Midbrain (tissue), 1 donor: ENCODE results near the gene PRTN3.
"Not testable (repeated sequence)": the region's sequence is repeated elsewhere in the genome, so short reads cannot be mapped to it uniquely, and the experiment has no call there.

Experiments
- DNase-seq: peaks from one replicate; lab custom pipeline; 2025; lab: John Stamatoyannopoulos, UW

Gene PRTN3

DNA sequence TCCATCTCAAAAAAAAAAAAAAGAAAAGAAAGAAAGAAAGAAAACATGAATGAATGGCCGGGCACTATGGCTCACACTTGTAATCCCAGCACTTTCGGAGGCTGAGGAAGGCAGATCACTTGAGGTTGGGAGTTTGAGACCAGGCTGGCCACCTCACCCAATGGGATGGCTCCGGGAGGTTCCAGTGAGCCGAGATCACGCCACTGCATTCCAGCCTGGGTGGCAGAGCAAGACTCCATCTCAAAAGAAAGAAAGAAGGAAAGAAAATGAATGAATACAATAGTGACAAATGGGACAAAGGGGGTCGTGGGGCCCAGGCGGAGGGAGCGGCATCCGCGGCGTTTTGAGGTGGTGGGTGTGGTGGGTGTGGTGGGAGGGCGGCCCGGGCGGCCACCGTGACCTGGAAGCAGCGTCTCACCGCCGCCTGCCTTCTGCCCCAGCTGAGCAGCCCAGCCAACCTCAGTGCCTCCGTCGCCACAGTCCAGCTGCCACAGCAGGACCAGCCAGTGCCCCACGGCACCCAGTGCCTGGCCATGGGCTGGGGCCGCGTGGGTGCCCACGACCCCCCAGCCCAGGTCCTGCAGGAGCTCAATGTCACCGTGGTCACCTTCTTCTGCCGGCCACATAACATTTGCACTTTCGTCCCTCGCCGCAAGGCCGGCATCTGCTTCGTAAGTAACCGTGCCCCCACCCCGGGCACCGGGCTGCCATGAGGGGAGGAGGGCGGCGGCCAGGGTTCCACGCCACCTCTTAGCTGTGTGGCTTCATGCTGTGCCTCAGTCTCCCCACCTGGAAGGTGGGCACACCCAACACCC is 5.1 kb downstream of the PRTN3 start:
- no peak for DNase-seq

DNA sequence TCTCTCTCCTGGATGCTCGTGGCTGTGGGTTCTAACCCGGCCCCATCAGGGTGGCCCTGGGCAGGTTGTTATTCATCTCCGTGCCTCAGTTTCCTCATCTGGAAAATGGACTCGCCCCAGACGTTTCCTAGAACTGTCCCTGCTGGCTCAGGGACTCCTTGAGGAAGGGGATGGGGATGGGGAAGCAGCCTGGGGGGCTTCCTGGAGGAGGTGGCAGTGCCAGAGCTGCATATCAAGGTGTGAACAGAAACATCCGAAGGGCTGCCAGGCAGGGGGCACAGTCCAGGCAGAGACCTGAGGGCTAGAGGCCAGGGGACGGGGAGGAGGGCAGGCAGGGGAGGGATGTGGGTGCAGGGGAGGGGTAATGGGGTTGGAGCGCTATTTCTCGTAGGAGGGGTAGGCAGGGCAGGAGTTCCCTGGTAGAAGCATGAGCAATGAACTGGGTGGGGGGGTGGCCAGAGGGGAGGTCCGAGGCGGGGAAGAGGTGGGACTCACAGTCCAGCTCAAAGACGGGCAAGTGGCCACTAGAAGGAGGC is 7.7 kb downstream of the PRTN3 start:
- no peak for DNase-seq

DNA sequence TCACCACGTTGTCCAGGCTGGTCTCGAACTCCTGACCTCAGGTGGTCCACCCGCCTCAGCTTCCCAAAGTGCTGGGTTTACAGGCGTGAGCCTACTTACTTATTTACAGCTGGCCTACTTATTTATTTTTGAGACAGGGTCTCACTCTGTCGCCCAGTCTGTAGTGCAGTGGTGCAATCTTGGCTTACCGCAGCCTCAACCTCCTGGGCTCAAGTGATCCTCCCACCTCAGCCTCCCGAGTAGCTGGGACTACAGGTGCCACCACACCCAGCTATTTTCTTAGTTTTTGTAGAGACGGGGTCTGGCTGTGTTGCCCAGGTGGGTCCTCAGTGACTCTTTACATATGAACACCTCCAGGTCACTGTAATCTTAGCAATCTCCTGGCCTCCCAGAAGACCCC is 8.4 kb downstream of the PRTN3 start:
- not testable (repeated sequence) for DNase-seq

DNA sequence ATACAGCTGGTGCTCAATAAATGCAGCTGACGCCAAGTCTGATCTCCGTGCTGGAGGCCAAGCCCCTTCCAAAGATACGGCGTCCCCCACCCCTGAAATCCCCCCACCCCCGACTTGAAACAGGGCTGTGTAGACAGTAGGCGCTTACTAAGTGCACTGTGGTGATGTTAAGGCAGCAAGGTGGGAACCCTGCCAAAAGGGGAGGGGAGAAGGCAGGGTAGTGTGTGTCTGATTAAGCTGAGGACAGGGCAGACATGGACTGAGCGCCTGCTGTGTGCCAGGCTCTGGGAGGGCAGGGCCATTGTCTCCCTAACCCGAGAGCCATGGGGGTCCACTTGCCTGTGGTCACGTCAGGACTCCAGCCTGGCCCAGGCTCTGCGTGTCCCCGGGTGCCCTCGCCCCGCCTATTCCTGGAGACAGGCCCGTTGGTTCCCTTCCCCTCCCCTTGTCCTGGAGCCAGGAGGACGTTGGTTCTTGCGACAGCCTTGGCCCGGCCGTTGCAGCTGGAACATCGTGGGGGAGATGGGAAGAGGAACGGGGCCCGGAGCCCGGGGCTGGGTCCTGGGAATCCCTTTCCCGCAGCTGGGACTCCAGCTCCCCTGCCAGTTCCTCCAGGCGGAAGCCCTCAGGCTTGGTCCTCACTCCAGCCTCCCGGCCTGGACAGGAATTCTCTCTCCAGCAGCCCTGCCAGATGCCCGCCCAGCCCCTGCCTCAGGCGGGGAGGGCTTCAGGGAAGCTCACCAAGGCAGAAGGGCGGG is 9.6 kb downstream of the PRTN3 start:
- peak; percentile 60 for DNase-seq

DNA sequence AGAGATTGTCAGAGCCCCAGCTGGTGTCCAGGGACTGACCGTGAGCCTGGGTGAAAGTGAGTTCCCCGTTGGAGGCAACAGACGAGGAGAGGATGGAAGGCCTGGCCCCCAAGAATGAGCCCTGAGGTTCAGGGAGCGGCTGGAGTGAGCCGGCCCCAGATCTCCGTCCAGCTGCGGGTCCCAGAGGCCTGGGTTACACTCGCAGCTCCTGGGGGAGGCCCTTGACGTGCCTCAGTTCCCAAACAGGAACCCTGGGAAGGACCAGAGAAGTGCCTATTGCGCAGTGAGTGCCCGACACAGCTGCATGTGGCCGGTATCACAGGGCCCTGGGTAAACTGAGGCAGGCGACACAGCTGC is 10.2 kb downstream of the PRTN3 start:
- no peak for DNase-seq

DNA sequence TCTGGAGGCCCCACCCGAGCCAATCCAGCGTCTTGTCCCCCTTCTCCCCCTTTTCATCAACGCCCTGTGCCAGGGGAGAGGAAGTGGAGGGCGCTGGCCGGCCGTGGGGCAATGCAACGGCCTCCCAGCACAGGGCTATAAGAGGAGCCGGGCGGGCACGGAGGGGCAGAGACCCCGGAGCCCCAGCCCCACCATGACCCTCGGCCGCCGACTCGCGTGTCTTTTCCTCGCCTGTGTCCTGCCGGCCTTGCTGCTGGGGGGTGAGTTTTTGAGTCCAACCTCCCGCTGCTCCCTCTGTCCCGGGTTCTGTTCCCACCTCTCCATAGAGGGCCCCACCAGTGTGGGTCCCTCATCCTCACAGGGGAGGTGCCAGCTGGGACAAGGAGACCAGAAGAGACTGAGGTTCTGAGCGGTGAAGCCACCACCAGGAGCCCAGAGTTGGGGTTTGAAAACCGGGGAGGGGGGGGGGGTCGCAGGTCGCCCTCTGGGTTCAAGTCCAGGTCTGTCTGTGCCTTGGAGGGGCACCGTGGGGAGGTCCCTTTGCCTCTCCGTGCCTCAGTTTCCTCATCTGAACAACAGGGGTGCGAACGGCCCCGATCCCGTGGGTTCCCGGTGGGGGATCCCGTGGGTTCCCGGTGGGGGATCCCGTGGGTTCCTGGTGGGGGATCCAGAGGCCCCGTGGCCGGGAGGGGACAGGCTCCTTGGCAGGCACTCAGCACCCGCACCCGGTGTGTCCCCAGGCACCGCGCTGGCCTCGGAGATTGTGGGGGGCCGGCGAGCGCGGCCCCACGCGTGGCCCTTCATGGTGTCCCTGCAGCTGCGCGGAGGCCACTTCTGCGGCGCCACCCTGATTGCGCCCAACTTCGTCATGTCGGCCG is 11.6 kb downstream of the PRTN3 start, which contains the start of gene ELANE:
Gene ELANE, plus strand, starts transcription at position 168 of the 878 bp plus-strand sequence. Its CDS starts 26 bp downstream, at position 194.
- DNase-seq: no peak

DNA sequence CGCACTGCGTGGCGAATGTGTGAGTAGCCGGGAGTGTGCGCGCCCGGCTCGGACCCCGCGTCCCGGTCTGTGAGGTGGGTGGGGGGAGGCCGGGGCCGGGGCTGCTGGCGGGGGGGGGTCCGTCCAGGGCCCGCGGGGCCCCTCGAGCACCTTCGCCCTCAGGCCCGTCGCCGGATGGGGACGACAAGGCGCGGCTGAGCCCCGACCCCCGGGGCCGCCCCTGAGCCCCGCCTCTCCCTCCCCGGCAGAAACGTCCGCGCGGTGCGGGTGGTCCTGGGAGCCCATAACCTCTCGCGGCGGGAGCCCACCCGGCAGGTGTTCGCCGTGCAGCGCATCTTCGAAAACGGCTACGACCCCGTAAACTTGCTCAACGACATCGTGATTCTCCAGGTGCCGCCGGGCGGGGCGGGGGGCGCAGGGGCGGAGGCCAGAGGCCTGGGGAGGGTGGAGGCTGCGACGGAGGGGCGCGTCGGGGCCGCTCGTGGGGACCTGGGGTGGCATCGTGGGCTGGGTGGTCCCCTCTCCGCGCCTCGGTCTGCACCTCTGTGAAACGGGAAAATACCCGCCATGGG is 12.3 kb downstream of the PRTN3 start:
- DNase-seq: no peak

DNA sequence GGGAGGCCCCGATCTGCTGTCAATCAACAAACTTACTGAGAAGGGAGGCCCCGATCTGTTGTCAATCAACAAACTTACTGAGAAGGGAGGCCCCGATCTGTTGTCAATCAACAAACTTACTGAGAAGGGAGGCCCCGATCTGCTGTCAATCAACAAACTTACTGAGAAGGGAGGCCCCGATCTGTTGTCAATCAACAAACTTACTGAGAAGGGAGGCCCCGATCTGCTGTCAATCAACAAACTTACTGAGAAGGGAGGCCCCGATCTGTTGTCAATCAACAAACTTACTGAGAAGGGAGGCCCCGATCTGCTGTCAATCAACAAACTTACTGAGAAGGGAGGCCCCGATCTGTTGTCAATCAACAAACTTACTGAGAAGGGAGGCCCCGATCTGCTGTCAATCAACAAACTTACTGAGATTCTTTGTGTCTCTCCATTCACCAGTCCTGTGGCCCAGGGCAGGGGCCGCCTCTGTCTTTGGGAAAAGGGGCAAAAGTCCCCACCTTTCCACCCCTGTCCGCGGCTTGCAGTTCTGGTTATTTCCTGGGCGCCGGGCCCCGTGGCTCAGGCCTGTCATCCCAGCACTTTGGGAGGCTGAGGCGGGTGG is 12.9 kb downstream of the PRTN3 start:
- not testable (repeated sequence) for DNase-seq

DNA sequence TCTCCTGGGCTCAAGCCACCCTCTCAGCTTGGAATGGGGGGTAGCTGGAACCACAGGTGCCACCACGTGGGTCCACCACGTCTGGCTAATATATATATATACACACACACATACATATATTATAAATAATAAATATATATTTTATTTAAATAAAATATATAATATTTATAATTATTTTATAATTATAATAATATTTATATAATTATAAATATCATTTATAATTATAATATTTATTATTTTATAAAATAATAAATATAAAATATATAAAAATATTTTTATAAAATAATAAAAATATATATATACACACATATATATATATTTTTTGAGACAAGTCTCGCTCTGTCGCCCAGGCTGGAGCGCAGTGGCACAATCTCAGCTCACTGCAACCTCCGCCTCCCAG is 13.8 kb downstream of the PRTN3 start:
- no peak for DNase-seq

DNA sequence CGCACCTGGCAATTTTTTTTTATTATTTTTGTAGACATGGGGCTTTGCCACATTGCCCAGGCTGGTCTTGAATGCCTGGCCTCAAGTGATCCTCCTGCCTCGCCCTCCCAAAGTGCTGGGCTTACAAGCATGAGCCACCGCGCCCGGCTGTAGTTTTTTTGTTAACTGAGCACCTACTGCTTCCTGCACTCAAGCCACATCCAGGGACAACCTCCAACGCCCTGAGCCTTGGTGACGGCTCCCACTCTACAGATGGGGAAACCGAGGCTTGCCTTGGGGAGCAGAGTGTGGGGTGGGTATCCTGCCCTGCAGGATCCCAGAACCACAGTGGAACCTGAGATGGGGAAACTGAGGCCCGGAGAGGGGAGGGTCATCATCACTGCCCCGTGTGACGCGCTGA is 14.3 kb downstream of the PRTN3 start:
- no peak for DNase-seq

DNA sequence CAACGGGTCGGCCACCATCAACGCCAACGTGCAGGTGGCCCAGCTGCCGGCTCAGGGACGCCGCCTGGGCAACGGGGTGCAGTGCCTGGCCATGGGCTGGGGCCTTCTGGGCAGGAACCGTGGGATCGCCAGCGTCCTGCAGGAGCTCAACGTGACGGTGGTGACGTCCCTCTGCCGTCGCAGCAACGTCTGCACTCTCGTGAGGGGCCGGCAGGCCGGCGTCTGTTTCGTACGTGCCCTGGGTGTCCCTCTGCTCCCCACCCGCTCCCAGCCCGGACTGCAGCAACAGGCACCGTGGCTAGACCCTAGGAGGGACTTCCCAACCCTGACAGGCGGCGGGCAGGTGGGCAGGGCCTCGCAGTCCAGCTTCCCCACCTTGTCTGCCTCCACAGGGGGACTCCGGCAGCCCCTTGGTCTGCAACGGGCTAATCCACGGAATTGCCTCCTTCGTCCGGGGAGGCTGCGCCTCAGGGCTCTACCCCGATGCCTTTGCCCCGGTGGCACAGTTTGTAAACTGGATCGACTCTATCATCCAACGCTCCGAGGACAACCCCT is 14.8 kb downstream of the PRTN3 start:
- DNase-seq: no peak

DNA sequence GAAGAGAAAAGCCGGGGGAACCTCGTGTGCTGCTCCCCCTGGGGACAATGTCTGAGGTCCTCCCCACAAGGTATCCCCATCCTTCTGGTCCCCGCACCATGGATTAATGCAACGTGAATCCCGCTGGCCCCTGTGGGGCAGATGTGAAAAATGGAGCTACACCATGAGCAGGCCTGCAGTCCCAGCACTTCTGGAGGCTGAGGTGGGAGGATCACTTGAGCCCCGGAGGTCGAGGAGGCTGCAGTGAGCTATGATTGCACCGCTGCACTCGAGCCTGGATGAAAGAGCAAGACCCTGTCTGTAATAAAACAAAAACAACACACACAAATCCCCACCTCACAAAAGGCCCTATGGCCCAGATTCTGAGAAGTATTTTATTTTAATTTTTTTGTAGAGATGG is 17.5 kb downstream of the PRTN3 start:
- DNase-seq: no peak

DNA sequence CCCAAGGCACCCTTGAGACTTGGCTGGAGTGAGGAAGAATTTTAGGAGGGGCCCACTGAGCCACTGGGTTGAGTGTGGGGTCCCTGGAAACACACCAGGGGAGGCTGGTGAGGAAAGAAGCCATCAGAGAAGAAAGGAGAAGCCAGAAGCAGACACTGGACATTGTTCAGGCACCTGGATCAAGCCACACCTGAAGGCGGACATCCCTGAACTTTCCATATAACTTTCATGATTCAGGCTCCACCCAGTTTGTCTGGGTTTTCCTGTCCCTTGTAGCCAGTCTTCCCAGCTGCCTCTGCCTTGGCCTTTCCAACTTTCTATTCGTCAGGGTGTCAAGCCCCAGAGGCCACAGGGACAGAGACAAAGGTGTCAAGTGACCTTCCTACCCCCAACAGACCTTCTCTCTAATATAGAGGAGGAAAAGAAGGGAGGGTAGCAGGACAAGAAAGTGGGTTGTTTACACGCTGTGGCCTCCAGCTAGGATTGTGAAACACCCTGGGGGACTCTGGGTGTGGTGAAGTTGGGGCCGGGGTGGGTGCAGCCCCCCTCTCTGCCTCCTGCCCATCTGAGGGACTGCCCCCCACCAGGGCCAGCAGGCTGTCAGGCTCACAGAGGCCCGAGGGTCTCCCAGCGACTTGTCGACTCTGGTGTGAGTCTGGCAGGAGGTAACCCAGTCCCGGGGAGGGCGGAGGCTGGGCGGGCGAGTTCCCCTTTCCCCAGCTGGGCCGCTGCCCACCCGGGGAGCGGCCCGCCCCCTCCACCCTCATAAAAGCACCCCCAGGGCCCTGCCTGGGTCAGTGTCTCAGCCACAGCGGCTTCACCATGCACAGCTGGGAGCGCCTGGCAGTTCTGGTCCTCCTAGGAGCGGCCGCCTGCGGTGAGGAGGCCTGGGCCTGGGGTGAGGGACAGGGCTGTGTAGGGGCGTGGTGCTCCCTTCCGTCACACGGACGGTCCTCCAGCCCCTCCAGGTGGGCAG is 18.4 kb downstream of the PRTN3 start, which contains the start of gene CFD:
Gene CFD, plus strand, starts transcription at position 797 of the 976 bp plus-strand sequence. Its CDS starts 26 bp downstream, at position 823.
- peak; percentile 17 for DNase-seq

DNA sequence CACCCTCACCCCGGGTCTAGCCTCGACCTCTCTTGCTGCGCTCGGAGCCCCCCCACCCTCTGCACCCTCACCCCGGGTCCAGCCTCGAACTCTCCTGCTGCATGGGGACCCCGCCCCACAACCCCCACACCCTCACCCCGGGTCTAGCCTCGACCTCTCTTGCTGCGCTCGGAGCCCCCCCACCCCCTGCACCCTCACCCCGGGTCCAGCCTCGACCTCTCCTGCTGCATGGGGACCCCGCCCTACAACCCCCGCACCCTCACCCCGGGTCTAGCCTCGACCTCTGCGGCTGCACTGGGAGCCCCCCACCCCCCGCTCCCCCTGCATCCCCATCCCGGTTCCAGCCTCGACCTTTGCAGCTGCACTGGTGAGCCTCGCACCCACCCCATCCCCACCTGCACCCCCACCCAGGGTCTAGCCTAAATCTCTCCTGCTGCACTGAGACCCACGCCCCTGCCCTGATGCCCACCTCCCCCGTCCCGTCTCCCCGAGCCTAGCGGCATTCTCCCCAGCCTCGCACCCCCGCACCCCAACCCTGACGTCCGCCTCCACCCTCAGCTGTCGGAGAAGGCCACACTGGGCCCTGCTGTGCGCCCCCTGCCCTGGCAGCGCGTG is 20.4 kb downstream of the PRTN3 start:
- DNase-seq: no peak

DNA sequence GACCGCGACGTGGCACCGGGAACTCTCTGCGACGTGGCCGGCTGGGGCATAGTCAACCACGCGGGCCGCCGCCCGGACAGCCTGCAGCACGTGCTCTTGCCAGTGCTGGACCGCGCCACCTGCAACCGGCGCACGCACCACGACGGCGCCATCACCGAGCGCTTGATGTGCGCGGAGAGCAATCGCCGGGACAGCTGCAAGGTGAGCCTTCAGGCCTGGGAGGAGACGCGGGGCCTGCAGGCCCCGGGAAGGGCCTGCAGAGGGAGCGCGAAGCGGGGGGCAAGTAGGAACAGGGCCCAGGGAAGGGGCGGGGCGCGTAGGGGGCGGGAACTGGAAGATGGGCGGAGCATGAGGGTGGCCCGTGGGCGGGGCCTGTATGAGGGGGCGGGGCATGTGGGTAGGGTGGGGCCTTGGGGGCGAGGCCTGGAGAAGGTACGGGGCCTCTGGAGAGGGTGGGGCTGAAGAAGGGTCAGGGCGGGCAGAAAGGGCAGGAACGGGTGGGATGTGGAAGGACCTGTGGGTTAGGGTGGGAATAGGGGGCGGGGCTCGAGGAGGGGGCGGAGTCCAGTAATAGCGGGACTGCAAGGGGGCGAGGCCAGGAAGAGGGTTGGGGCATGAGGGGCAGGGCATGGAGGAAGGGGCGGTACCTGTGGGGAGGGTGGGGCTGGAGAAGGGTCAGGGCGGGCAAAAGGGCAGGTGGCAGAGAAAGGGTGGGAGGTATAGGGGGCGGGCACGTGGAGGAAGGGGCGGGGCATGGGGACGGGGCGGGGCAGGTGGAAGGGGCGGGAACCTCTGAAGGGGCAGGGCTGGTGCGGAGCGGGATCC is 21.2 kb downstream of the PRTN3 start:
- DNase-seq: no peak

DNA sequence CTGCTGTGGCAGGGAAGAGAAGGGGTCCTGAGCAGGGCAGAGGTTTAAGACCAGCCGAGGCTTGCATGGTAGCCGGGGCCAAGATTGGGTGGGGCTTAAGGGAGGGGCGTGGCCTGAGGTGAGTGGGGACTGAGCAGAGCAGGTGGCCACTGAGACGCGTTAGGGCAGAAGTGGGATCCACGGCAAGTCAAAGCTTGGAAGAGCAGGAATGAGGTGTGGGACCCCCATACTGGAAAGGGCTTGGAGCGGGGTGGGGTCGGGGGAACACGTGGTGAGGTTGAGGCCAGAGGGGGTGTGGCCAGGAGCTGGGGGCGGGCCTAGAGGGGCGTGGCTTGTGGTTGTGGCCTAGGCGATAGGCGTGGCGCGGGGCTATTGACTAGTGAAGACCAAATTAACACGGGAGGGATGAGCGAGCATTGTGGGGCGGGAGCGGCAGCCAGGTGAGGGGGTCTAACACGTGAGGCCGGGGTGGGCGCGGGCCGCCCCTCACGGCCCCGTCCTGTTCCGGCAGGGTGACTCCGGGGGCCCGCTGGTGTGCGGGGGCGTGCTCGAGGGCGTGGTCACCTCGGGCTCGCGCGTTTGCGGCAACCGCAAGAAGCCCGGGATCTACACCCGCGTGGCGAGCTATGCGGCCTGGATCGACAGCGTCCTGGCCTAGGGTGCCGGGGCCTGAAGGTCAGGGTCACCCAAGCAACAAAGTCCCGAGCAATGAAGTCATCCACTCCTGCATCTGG is 21.9 kb downstream of the PRTN3 start:
- no peak for DNase-seq

DNA sequence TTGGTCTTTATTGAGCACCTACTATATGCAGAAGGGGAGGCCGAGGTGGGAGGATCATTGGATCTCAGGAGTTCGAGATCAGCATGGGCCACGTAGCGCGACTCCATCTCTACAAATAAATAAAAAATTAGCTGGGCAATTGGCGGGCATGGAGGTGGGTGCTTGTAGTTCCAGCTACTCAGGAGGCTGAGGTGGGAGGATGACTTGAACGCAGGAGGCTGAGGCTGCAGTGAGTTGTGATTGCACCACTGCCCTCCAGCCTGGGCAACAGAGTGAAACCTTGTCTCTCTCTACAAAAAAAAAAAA is 22.5 kb downstream of the PRTN3 start:
- no peak for DNase-seq
